AG04449 (cell line): ENCODE data around the gene PAQR5.

Source experiments
- CTCF ChIA-PET: fragments of 350-600 bp; formaldehyde crosslinking; extraction: SDS; loops from one replicate; lab custom pipeline; 2021; ENCODE audit warnings: antibody characterized with exemption; lab: Yijun Ruan, JAX
- POLR2A ChIA-PET: fragments of 400-600, 350-600 bp; formaldehyde crosslinking; extraction: SDS; loops from one replicate; lab custom pipeline; 2020; ENCODE audit warnings: antibody characterized with exemption, inconsistent platforms; lab: Yijun Ruan, JAX
- DNase-seq: peaks from one replicate; pipeline ENCODE4 v3.0.0-alpha.2; 2010; ENCODE audit warnings: low read depth, low spot score
- H3K4me3 ChIP-seq: 2 replicates; pipeline ENCODE4 v1.5.1; 2011; ENCODE audit warnings: low read depth, mild to moderate bottlenecking, control low read depth, low read length
- TF ChIP-seq, protein P1 (sequence below): IDR thresholded peaks from one replicate; pipeline ENCODE4 v1.5.1; 2011; ENCODE audit warnings: mild to moderate bottlenecking, moderate library complexity, low read length, control low read depth, inconsistent platforms; ENCODE audit not compliant: insufficient read depth; ENCODE audit errors: missing control alignments

PAQR5 gene, protein sequence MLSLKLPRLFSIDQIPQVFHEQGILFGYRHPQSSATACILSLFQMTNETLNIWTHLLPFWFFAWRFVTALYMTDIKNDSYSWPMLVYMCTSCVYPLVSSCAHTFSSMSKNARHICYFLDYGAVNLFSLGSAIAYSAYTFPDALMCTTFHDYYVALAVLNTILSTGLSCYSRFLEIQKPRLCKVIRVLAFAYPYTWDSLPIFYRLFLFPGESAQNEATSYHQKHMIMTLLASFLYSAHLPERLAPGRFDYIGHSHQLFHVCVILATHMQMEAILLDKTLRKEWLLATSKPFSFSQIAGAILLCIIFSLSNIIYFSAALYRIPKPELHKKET

DNA sequence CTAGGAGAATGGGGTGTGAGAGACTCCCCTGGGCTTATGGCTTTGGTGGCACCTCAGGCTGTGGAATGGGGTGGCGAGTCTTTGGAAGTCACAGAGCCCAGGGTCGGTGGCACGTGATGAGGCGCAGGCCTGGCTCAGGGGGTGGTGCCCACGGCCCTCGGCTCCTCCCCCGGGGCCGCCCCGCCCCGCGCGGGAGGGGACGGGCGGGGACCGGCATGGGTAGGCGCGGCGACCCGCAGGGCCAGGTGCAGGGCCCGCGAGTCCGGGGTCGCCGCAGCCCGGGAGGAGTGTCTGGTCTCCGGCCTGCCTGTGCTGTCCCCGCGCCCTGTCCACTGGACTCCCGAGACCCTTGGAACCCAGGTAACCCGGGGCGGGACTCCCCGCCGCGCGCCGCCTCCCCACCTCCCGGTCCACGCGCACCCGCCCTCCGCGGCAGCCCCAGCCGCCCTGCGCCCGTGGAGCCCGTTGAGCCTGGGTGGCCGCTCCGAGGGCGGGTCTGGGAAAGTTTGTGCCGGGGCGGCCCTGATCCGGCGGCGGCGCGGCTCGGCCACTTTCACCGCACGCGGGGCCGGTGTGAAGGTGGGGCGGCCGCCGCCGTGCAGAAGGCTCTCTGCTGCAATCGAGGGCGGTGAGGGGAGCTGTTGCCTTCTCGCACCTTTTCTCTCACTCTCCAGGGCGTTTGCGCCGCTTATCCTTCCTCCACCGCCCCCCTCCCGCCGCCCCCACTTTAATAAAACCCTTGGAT lies at the start of gene PAQR5:
Gene PAQR5, plus strand, starts transcription at position 216 of the 745 bp plus-strand sequence. CDS start 61,169 bp downstream, outside the sequence.
- ChIA-PET POLR2A (no interaction called here), CTCF (interaction anchor here (1.4 kb wide), 1 partner anchor 10 kb away, joined by 3 read pairs; no protein-coding TSS in a partner anchor)
- H3K4me3 ChIP-seq = peak within 1 kb of the TSS; percentile 56
- DNase-seq = no peak
- TF ChIP-seq, protein P1, sequence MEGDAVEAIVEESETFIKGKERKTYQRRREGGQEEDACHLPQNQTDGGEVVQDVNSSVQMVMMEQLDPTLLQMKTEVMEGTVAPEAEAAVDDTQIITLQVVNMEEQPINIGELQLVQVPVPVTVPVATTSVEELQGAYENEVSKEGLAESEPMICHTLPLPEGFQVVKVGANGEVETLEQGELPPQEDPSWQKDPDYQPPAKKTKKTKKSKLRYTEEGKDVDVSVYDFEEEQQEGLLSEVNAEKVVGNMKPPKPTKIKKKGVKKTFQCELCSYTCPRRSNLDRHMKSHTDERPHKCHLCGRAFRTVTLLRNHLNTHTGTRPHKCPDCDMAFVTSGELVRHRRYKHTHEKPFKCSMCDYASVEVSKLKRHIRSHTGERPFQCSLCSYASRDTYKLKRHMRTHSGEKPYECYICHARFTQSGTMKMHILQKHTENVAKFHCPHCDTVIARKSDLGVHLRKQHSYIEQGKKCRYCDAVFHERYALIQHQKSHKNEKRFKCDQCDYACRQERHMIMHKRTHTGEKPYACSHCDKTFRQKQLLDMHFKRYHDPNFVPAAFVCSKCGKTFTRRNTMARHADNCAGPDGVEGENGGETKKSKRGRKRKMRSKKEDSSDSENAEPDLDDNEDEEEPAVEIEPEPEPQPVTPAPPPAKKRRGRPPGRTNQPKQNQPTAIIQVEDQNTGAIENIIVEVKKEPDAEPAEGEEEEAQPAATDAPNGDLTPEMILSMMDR = no peak

DNA sequence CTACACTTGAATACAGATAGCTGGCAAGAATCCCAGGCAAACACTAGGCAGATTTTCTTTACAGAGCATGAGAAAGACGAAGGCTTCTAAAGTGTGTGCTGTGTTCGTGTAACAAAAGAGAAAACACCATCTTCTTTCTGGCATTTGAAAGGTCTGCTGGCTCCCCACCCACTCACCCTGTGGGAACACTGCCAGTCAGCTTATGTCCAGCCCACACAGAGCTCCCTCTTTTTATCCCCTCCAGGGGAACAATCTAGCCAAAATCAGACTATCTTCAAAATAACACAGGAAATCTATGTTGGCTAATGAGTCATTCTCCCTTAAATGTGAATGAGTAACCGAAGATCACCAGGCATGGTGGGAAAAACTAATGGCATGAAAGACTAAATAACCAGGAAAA lies 45.6 kb upstream of the PAQR5 start:
- POLR2A ChIA-PET = no interaction called here
- DNase-seq = peak; percentile 54
- peak overlapping the region; percentile 20; the same call in 1 of the 2 replicates for H3K4me3 ChIP-seq
- CTCF ChIA-PET = interaction anchor here (1.0 to 1.8 kb wide), 3 partner anchors 12 to 194 kb away, joined by 3 to 5 read pairs (median 4); no protein-coding TSS in a partner anchor
- TF ChIP-seq, protein P1 = no peak

DNA sequence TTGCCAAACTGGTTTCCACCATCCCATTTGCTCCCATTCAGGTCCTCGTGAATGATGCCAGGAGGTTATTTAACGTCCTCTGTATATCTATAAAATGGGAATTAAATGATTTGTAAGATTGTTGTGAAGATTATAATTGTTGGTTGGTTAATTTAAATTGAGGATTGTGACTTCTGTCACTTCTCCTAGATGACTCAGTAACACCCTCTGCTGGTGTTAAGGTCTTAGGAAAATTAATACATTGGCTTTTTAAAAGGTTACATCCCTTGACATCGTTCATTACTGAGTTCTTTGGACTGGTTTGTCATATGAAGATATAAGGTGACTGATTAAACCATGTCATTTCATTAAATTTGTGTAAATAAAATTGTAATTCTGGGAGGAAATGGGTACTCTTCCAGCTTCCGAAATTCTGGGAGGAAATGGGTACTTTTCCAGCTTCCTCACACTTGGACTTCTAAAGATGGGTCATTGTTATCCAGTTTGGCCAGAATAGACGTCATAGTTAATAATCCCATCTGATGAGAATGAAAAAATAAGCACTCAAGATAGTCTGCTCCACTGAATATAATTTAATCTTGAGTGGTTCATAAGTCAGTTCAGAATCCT lies 33.3 kb upstream of the PAQR5 start:
- DNase-seq = no peak
- POLR2A ChIA-PET = no interaction called here
- CTCF ChIA-PET = interaction anchor here (0.8 to 4.5 kb wide), 17 partner anchors 9 to 231 kb away, joined by 3 to 25 read pairs (median 4); no protein-coding TSS in a partner anchor
- TF ChIP-seq, protein P1 = peak; percentile 26
- no peak overlapping the region for H3K4me3 ChIP-seq

DNA sequence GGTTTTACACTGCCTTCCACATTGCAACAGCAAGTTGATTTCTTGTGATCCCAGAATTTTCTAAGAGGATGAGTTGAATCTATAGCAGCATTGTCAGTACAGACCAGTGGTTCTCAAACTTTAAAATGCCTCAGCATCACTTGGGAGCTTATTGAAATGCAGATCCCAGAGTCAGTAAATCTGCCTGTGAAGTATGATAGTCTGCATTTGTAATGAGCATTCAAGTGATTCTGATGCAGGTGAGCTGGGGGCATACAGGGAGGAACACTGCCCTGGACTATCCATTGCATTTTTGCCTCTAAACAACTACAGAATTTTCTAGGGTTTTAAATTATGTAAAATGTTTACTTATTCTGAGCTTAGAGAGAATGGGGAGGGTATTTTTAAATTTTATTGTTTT lies 27.5 kb upstream of the PAQR5 start:
- no peak overlapping the region for H3K4me3 ChIP-seq
- ChIA-PET POLR2A (no interaction called here), CTCF (interaction anchor here (0.9 kb wide), 1 partner anchor 9 kb away, joined by 3 read pairs; no protein-coding TSS in a partner anchor)
- TF ChIP-seq, protein P1 = no peak
- DNase-seq = no peak

DNA sequence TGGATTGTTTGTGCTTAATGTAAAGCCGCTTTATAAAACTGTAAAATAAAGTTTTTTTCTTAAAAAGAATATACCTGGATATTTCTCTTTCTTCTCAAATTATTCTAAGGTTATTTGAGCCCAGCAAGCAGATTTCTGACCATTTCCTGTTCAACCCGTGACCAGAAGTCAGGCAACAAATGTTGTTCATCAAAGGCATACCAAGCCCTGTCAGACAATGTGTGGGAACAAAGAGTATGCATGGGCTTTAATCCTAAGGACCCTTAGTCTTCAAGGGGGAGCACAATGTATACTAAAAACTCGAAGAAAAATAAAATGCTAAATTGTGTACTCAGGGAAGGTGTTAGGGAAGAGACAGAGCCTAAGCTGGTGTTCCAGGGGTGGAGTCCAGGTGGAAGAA lies 26.6 kb upstream of the PAQR5 start:
- H3K4me3 ChIP-seq = no peak overlapping the region
- ChIA-PET CTCF (interaction anchor here (0.6 to 1.1 kb wide), 2 partner anchors 9 to 213 kb away, joined by 3 to 4 read pairs; no protein-coding TSS in a partner anchor), POLR2A (no interaction called here)
- DNase-seq = no peak
- TF ChIP-seq, protein P1 = no peak
